ENCODE data around the gene COA8.

Gene COA8

GRCh38 chr14:103562429-103563225 is at the start of gene COA8, which contains the start of gene BAG5:
Gene COA8, plus strand, starts transcription at chr14:103562960. Its CDS starts 42 bp downstream, at chr14:103563002.
Gene BAG5, minus strand, starts transcription at chr14:103562657. Its CDS starts 1,493 bp downstream, at chr14:103561164.
- no peak for TF ChIP-seq CTCF (IDR thresholded peaks at IDR 0.05; ENCODE audit: low read depth, low read length)
- peak within 1 kb of the TSS; percentile 94 for H3K4me3 ChIP-seq (ENCODE audit: low read depth, low read length)

GRCh38 chr14:103514596-103515421 is 48.0 kb upstream of the COA8 start:
- no peak for TF ChIP-seq CTCF (IDR thresholded peaks at IDR 0.05; ENCODE audit: low read depth, low read length)
- H3K4me3 ChIP-seq (ENCODE audit: low read depth, low read length), result no peak overlapping the region

- no peak overlapping the region for H3K4me3 ChIP-seq (ENCODE audit: low read depth, low read length)
- no peak for TF ChIP-seq CTCF (IDR thresholded peaks at IDR 0.05; ENCODE audit: low read depth, low read length)
Observed at GRCh38 chr14:103516426-103517173, 46.2 kb upstream of the COA8 start.

GRCh38 chr14:103517174-103517566 is 45.6 kb upstream of the COA8 start:
- TF ChIP-seq CTCF (IDR thresholded peaks at IDR 0.05; ENCODE audit: low read depth, low read length), result no peak
- no peak overlapping the region for H3K4me3 ChIP-seq (ENCODE audit: low read depth, low read length)

- H3K4me3 ChIP-seq (ENCODE audit: low read depth, low read length), result no peak overlapping the region
- no peak for TF ChIP-seq CTCF (IDR thresholded peaks at IDR 0.05; ENCODE audit: low read depth, low read length)
Observed at GRCh38 chr14:103517721-103518421, 44.9 kb upstream of the COA8 start.

GRCh38 chr14:103518422-103519042 is 44.2 kb upstream of the COA8 start:
- no peak overlapping the region for H3K4me3 ChIP-seq (ENCODE audit: low read depth, low read length)
- peak; percentile 93 for TF ChIP-seq CTCF (IDR thresholded peaks at IDR 0.05; ENCODE audit: low read depth, low read length)
